ENCODE measurements around the gene HOXB5. TPM values are rescaled to one million over a fixed set of nuclear protein-coding genes. Genes with fewer than 3 reads are reported as not detected.

The HOXB5 gene
- total and polyA plus RNA-seq, 2 donors (not counting 1 experiment from before 2014, with no cell fraction given) = not detected

- H3K27ac Mint-ChIP-seq = no peak overlapping the region
- ChIA-PET CTCF (interaction anchor here (0.7 to 2.7 kb wide), 7 partner anchors 9 to 597 kb away, joined by 3 to 11 read pairs (median 3); no protein-coding TSS in a partner anchor), POLR2A (no interaction called here)
- H3K4me3 Mint-ChIP-seq = no peak overlapping the region
- H3K9me3 ChIP-seq (ENCODE audit: control extremely low read depth in 1 of 3, control insufficient read depth in 2 of 3, insufficient read depth in 1 of 3, low read length in 2 of 3) = peaks cover 0 to 9% (median 0%) of the 10 kb centered on the region in 3 donors
- no peak for ATAC-seq (ENCODE audit: low read depth)
- H4K20me1 ChIP-seq (ENCODE audit: control insufficient read depth, insufficient read depth, low read length, poor library complexity, severe bottlenecking) = no peaks in the 10 kb centered on the region
- H3K27me3 ChIP-seq (replicated peaks in 1 of 4; ENCODE audit: control extremely low read depth in 1 of 4, control insufficient read depth in 3 of 4, insufficient read depth in 4 of 4, low read length in 3 of 4) = peaks cover 0 to 95% (median 64%) of the 10 kb centered on the region in 4 experiments
- H3K4me1 ChIP-seq (ENCODE audit: control insufficient read depth in 2 of 2, insufficient read depth in 2 of 2, low read length in 2 of 2) = peaks cover 31 to 35% of the 10 kb centered on the region in 2 donors
- H2AFZ ChIP-seq (ENCODE audit: insufficient read depth, low read depth, low read length, poor library complexity, severe bottlenecking) = no peak overlapping the region
- H3K79me2 ChIP-seq (ENCODE audit: control insufficient read depth, insufficient read depth, low read length) = no peaks in the 10 kb centered on the region
- H3K9me3 Mint-ChIP-seq (ENCODE audit: insufficient read depth) = no peaks in the 10 kb centered on the region
- DNase-seq = no peak
- no peak overlapping the region for H3K9ac ChIP-seq (ENCODE audit: low read length)
- TF ChIP-seq, protein P1, sequence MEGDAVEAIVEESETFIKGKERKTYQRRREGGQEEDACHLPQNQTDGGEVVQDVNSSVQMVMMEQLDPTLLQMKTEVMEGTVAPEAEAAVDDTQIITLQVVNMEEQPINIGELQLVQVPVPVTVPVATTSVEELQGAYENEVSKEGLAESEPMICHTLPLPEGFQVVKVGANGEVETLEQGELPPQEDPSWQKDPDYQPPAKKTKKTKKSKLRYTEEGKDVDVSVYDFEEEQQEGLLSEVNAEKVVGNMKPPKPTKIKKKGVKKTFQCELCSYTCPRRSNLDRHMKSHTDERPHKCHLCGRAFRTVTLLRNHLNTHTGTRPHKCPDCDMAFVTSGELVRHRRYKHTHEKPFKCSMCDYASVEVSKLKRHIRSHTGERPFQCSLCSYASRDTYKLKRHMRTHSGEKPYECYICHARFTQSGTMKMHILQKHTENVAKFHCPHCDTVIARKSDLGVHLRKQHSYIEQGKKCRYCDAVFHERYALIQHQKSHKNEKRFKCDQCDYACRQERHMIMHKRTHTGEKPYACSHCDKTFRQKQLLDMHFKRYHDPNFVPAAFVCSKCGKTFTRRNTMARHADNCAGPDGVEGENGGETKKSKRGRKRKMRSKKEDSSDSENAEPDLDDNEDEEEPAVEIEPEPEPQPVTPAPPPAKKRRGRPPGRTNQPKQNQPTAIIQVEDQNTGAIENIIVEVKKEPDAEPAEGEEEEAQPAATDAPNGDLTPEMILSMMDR (IDR thresholded peaks at IDR 0.05) = no peak
- no peak for TF ChIP-seq EZH2 (IDR thresholded peaks at IDR 0.05; ENCODE audit: borderline replicate concordance, insufficient read depth, low read depth, low read length, poor library complexity, severe bottlenecking)
- no peak overlapping the region for H3K4me3 ChIP-seq (ENCODE audit: control extremely low read depth in 1 of 5, extremely low read depth in 1 of 5, insufficient read depth in 1 of 5, low read depth in 2 of 5, low read length in 4 of 5)
- no peak overlapping the region for H3K27ac ChIP-seq (ENCODE audit: low read length in 2 of 2)
- intact Hi-C loops (cut with micrococcal nuclease) = no loop called here
- peaks cover 75% of the 10 kb centered on the region for H3K27me3 Mint-ChIP-seq
- H3K4me1 Mint-ChIP-seq = peaks cover 22% of the 10 kb centered on the region
- WGBS (ENCODE audit: insufficient coverage) = 76% methylated on average over 3 of the region's 4 CpGs
- H3K4me2 ChIP-seq (replicated peaks; ENCODE audit: low read depth, low read length, poor library complexity, severe bottlenecking) = no peak overlapping the region
- no peaks in the 10 kb centered on the region for H3K36me3 ChIP-seq (replicated peaks in 1 of 2; ENCODE audit: control extremely low read depth in 1 of 2, control insufficient read depth in 1 of 2, extremely low read depth in 1 of 2, insufficient read depth in 2 of 2, low read length in 1 of 2)
These were observed 30.0 kb upstream of the HOXB5 start for GRCh38 chr17:48623583-48623982.

- Mint-ChIP-seq H3K4me1 (peaks cover 27% of the 10 kb centered on the region), H3K4me3 (no peak overlapping the region), H3K27ac (no peak overlapping the region), H3K9me3 (ENCODE audit: insufficient read depth) (no peaks in the 10 kb centered on the region), H3K27me3 (peaks cover 74% of the 10 kb centered on the region)
- ATAC-seq (ENCODE audit: low read depth) (no peak), DNase-seq (no peak)
- intact Hi-C loops (cut with micrococcal nuclease) = no loop called here
- H3K4me1 ChIP-seq (ENCODE audit: control insufficient read depth in 2 of 2, insufficient read depth in 2 of 2, low read length in 2 of 2) = peaks cover 39 to 43% of the 10 kb centered on the region in 2 donors
- CTCF ChIA-PET = interaction anchor here (1.0 to 2.7 kb wide), 7 partner anchors 10 to 548 kb away, joined by 3 to 11 read pairs (median 6); no protein-coding TSS in a partner anchor
- H3K79me2 ChIP-seq (ENCODE audit: control insufficient read depth, insufficient read depth, low read length) = no peaks in the 10 kb centered on the region
- H3K9ac ChIP-seq (ENCODE audit: low read length) = no peak overlapping the region
- peaks cover 0 to 11% (median 0%) of the 10 kb centered on the region in 3 donors for H3K9me3 ChIP-seq (ENCODE audit: control extremely low read depth in 1 of 3, control insufficient read depth in 2 of 3, insufficient read depth in 1 of 3, low read length in 2 of 3)
- peaks cover 0 to 96% (median 63%) of the 10 kb centered on the region in 4 experiments for H3K27me3 ChIP-seq (replicated peaks in 1 of 4; ENCODE audit: control extremely low read depth in 1 of 4, control insufficient read depth in 3 of 4, insufficient read depth in 4 of 4, low read length in 3 of 4)
- no peaks in the 10 kb centered on the region for H3K36me3 ChIP-seq (replicated peaks in 1 of 2; ENCODE audit: control extremely low read depth in 1 of 2, control insufficient read depth in 1 of 2, extremely low read depth in 1 of 2, insufficient read depth in 2 of 2, low read length in 1 of 2)
- H3K27ac ChIP-seq (ENCODE audit: low read length in 2 of 2) = no peak overlapping the region
- WGBS (ENCODE audit: insufficient coverage) = 83% methylated on average over 3 of the region's 11 CpGs
- POLR2A ChIA-PET = no interaction called here
- H2AFZ ChIP-seq (ENCODE audit: insufficient read depth, low read depth, low read length, poor library complexity, severe bottlenecking) = no peak overlapping the region
- no peak overlapping the region for H3K4me2 ChIP-seq (replicated peaks; ENCODE audit: low read depth, low read length, poor library complexity, severe bottlenecking)
- no peak for TF ChIP-seq EZH2 (IDR thresholded peaks at IDR 0.05; ENCODE audit: borderline replicate concordance, insufficient read depth, low read depth, low read length, poor library complexity, severe bottlenecking)
- TF ChIP-seq, protein P1 (IDR thresholded peaks at IDR 0.05) = no peak
- no peaks in the 10 kb centered on the region for H4K20me1 ChIP-seq (ENCODE audit: control insufficient read depth, insufficient read depth, low read length, poor library complexity, severe bottlenecking)
- no peak overlapping the region for H3K4me3 ChIP-seq (ENCODE audit: control extremely low read depth in 1 of 5, extremely low read depth in 1 of 5, insufficient read depth in 1 of 5, low read depth in 2 of 5, low read length in 4 of 5)
These were observed 29.3 kb upstream of the HOXB5 start for GRCh38 chr17:48622857-48623256.
